Eye (tissue), 1 donor: Measurements from ENCODE around the gene ZACN.
"Not testable (repeated sequence)": the region's sequence is repeated elsewhere in the genome, so short reads cannot be mapped to it uniquely, and the experiment has no call there.

Source experiments
- DNase-seq: peaks from one replicate; pipeline ENCODE4 v3.0.0-alpha.2; 2015

Gene ZACN

GRCh38 chr17:76056882-76057281 lies 22.1 kb upstream of the ZACN start:
- no peak for DNase-seq

GRCh38 chr17:76058264-76058663 lies 20.7 kb upstream of the ZACN start:
- DNase-seq: not testable (repeated sequence)

GRCh38 chr17:76063875-76064546 lies 15.0 kb upstream of the ZACN start:
- DNase-seq: no peak

- DNase-seq: no peak
These were observed 13.2 kb upstream of the ZACN start for GRCh38 chr17:76065775-76066174.

- DNase-seq: no peak
These were observed 7.3 kb upstream of the ZACN start for GRCh38 chr17:76071531-76072147.

GRCh38 chr17:76072148-76072858 lies 6.7 kb upstream of the ZACN start, which contains the start of gene SRP68:
TSS of gene SRP68 (minus strand) at chr17:76072517. CDS start at chr17:76072491, 26 bp downstream.
- DNase-seq: peak; percentile 95

- DNase-seq: peak; percentile 56
These were observed 4.3 kb upstream of the ZACN start, which contains the start of gene GALR2 for GRCh38 chr17:76074390-76075363. TSS of gene GALR2 (plus strand) at chr17:76074781. CDS start at chr17:76074884, 103 bp downstream.

GRCh38 chr17:76075364-76076145 lies 3.4 kb upstream of the ZACN start:
- peak; percentile 64 for DNase-seq

GRCh38 chr17:76076146-76076764 lies 2.7 kb upstream of the ZACN start:
- DNase-seq: peak; percentile 28

- DNase-seq: peak; percentile 61
These were observed 2.0 kb upstream of the ZACN start for GRCh38 chr17:76076765-76077583.

GRCh38 chr17:76077584-76078110 lies 1.3 kb upstream of the ZACN start:
- DNase-seq: peak; percentile 81

GRCh38 chr17:76078370-76078769 lies 612 bp upstream of the ZACN start:
- not testable (repeated sequence) for DNase-seq

GRCh38 chr17:76079535-76079955 lies 563 bp downstream of the ZACN start:
- peak; percentile 52 for DNase-seq

GRCh38 chr17:76079956-76080767 lies 1.2 kb downstream of the ZACN start:
- DNase-seq: peak; percentile 65

- no peak for DNase-seq
These were observed 1.8 kb downstream of the ZACN start for GRCh38 chr17:76080768-76081287.

- DNase-seq: peak; percentile 24
These were observed 2.6 kb downstream of the ZACN start for GRCh38 chr17:76081295-76082210.
